ENCODE data around the gene DZIP1L. TPM values are rescaled to one million over a fixed set of nuclear protein-coding genes. Genes with fewer than 3 reads are reported as not detected.

The DZIP1L gene
- total RNA-seq, 1 donor from 2014 or later: 19.0 TPM

- H3K4me3 Mint-ChIP-seq (ENCODE audit: unreplicated experiment): no peak overlapping the region
- Histone ChIP-seq H3K4me3 (ENCODE audit: insufficient read depth, low read depth, low read length) (no peak overlapping the region), H3K27me3 (ENCODE audit: insufficient read depth, low read length) (no peaks in the 10 kb centered on the region), H3K79me2 (ENCODE audit: insufficient read depth, low read length) (no peaks in the 10 kb centered on the region), H4K20me1 (ENCODE audit: insufficient read depth, low read length) (peaks cover 4% of the 10 kb centered on the region), H2AFZ (ENCODE audit: low read depth, low read length) (no peak overlapping the region), H3K4me1 (ENCODE audit: insufficient read depth, low read length) (peaks cover 58% of the 10 kb centered on the region), H3K4me2 (ENCODE audit: low read length) (peak overlapping the region; percentile 24), H3K9me3 (ENCODE audit: insufficient read depth, low read depth, low read length) (no peaks in the 10 kb centered on the region), H3K9ac (ENCODE audit: low read length) (peak overlapping the region; percentile 9), H3K36me3 (ENCODE audit: insufficient read depth, low read length) (peaks cover 4% of the 10 kb centered on the region), H3K27ac (ENCODE audit: low read depth, low read length) (peak overlapping the region; percentile 92)
- no peaks in the 10 kb centered on the region for H3K27me3 Mint-ChIP-seq (ENCODE audit: low read depth, unreplicated experiment)
- no peak for FAIRE-seq
- peaks cover 36% of the 10 kb centered on the region for H3K36me3 Mint-ChIP-seq (ENCODE audit: low read depth, unreplicated experiment)
- TF ChIP-seq EZH2 (IDR thresholded peaks at IDR 0.05; ENCODE audit: insufficient read depth, low read length): no peak
- DNase-seq (ENCODE audit: low read depth): peak; percentile 66
- peaks cover 4% of the 10 kb centered on the region for H3K9me3 Mint-ChIP-seq (ENCODE audit: unreplicated experiment)
- peaks cover 49% of the 10 kb centered on the region for H3K4me1 Mint-ChIP-seq (ENCODE audit: low read depth, unreplicated experiment)
- peak overlapping the region; percentile 71 for H3K27ac Mint-ChIP-seq (ENCODE audit: unreplicated experiment)
These were observed 37.3 kb downstream of the DZIP1L start for GRCh38 chr3:138078096-138078495.

GRCh38 chr3:138072796-138073195, 42.6 kb downstream of the DZIP1L start:
- Mint-ChIP-seq H3K4me3 (ENCODE audit: unreplicated experiment) (peak overlapping the region; percentile 45), H3K36me3 (ENCODE audit: low read depth, unreplicated experiment) (peaks cover 41% of the 10 kb centered on the region), H3K27me3 (ENCODE audit: low read depth, unreplicated experiment) (no peaks in the 10 kb centered on the region), H3K27ac (ENCODE audit: unreplicated experiment) (no peak overlapping the region), H3K9me3 (ENCODE audit: unreplicated experiment) (peaks cover 2% of the 10 kb centered on the region), H3K4me1 (ENCODE audit: low read depth, unreplicated experiment) (peaks cover 6% of the 10 kb centered on the region)
- Histone ChIP-seq H3K36me3 (ENCODE audit: insufficient read depth, low read length) (peaks cover 10% of the 10 kb centered on the region), H3K27me3 (ENCODE audit: insufficient read depth, low read length) (no peaks in the 10 kb centered on the region), H3K9ac (ENCODE audit: low read length) (peak overlapping the region; percentile 0), H3K4me3 (ENCODE audit: insufficient read depth, low read depth, low read length) (no peak overlapping the region), H2AFZ (ENCODE audit: low read depth, low read length) (no peak overlapping the region), H3K9me3 (ENCODE audit: insufficient read depth, low read depth, low read length) (no peaks in the 10 kb centered on the region), H3K4me1 (ENCODE audit: insufficient read depth, low read length) (peaks cover 15% of the 10 kb centered on the region), H4K20me1 (ENCODE audit: insufficient read depth, low read length) (peaks cover 2% of the 10 kb centered on the region), H3K79me2 (ENCODE audit: insufficient read depth, low read length) (no peaks in the 10 kb centered on the region), H3K4me2 (ENCODE audit: low read length) (peak overlapping the region; percentile 31), H3K27ac (ENCODE audit: low read depth, low read length) (peak overlapping the region; percentile 51)
- TF ChIP-seq EZH2 (IDR thresholded peaks at IDR 0.05; ENCODE audit: insufficient read depth, low read length) (no peak), CTCF (IDR thresholded peaks at IDR 0.05; ENCODE audit: insufficient read depth, low read depth, low read length) (no peak)
- DNase-seq (ENCODE audit: low read depth) (no peak), FAIRE-seq (no peak)

GRCh38 chr3:138070006-138070405, 45.4 kb downstream of the DZIP1L start:
- H3K4me3 Mint-ChIP-seq (ENCODE audit: unreplicated experiment): no peak overlapping the region
- H3K36me3 ChIP-seq (ENCODE audit: insufficient read depth, low read length): peaks cover 30% of the 10 kb centered on the region
- no peak overlapping the region for H3K27ac ChIP-seq (ENCODE audit: low read depth, low read length)

More at GRCh38 chr3:138070006-138070405, 45.4 kb downstream of the DZIP1L start:
- peaks cover 9% of the 10 kb centered on the region for H3K4me1 ChIP-seq (ENCODE audit: insufficient read depth, low read length)
- DNase-seq (ENCODE audit: low read depth) (no peak), FAIRE-seq (no peak)
- H3K4me3 ChIP-seq (ENCODE audit: insufficient read depth, low read depth, low read length): no peak overlapping the region
- no peaks in the 10 kb centered on the region for H3K9me3 ChIP-seq (ENCODE audit: insufficient read depth, low read depth, low read length)
- H3K27me3 Mint-ChIP-seq (ENCODE audit: low read depth, unreplicated experiment): no peaks in the 10 kb centered on the region
- peaks cover 6% of the 10 kb centered on the region for H3K4me1 Mint-ChIP-seq (ENCODE audit: low read depth, unreplicated experiment)
- H3K9ac ChIP-seq (ENCODE audit: low read length): no peak overlapping the region
- H4K20me1 ChIP-seq (ENCODE audit: insufficient read depth, low read length): peaks cover 2% of the 10 kb centered on the region
- peaks cover 37% of the 10 kb centered on the region for H3K36me3 Mint-ChIP-seq (ENCODE audit: low read depth, unreplicated experiment)
- no peaks in the 10 kb centered on the region for H3K27me3 ChIP-seq (ENCODE audit: insufficient read depth, low read length)
- H3K79me2 ChIP-seq (ENCODE audit: insufficient read depth, low read length): no peaks in the 10 kb centered on the region
- no peak overlapping the region for H3K27ac Mint-ChIP-seq (ENCODE audit: unreplicated experiment)
- H3K4me2 ChIP-seq (ENCODE audit: low read length): no peak overlapping the region
- no peak overlapping the region for H2AFZ ChIP-seq (ENCODE audit: low read depth, low read length)
- no peak for TF ChIP-seq EZH2 (IDR thresholded peaks at IDR 0.05; ENCODE audit: insufficient read depth, low read length)
- no peak for TF ChIP-seq CTCF (IDR thresholded peaks at IDR 0.05; ENCODE audit: insufficient read depth, low read depth, low read length)
- H3K9me3 Mint-ChIP-seq (ENCODE audit: unreplicated experiment): peaks cover 2% of the 10 kb centered on the region
